NOMO-1 treated with dmso at 0.1 percent for 144 hours (cell line): ENCODE results near the gene NEURL2.
"Not testable (repeated sequence)": the region's sequence is repeated elsewhere in the genome, so short reads cannot be mapped to it uniquely, and the experiment has no call there.

Experiments
- DNase-seq: peaks from one replicate; lab custom pipeline; 2025; ENCODE audit not compliant: unreplicated experiment; lab: John Stamatoyannopoulos, UW

The NEURL2 gene

DNA sequence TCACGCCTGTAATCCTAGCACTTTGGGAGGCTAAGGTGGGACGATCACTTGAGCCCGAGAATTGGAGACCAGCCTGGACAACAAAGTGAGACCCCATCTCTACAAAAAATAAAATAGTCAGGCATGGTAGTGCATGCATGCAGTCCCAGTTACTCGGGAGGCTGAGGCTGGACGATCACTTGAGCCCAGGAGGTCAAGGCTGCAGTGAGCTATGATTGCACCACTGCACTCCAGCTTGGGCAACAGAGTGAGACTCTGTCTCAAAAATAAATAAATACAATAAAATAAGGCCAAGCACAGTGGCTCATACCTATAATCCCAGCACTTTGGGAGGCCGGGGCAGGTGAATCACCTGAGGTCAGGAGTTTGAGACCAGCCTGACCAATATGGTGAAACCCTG, 10.3 kb upstream of the NEURL2 start:
- DNase-seq, result not testable (repeated sequence)

DNA sequence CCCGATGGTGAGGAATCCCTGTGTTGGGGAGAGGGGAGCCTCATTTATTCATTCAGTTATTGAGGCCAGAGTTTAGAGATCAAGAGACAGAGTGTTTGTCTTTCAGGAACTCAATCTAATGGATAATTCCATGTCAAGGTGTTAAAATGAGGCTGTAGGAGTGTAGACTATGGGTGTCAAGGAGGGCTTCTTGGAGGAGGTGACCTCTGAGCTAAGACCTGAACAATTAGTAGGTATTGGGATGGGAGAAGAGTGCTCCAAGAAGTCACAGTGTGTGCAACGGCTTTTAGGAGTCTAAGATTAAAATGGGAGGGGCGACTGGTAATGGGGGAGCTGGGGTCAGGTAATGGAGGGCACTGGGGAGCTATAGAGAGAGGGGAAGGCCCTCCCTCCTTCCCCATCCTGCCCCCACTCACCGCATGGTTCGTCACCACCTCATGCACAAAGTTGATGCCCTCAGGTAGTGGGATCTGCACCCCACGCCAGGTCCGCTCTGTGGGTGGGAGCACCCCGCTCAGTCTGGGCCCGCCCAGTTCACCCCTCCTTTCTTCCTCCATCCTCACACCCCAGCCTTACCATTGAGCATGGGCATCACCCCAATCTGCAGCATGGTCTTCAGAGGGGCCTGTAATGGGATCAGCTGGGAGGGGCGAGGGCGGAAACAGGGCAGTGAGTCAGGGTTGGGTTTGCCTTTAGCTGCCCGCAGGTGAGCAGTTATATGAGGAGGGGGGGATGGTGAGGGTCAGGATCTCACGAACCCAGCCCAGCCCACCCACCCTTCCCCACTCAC, 8.2 kb upstream of the NEURL2 start:
- DNase-seq, result no peak

DNA sequence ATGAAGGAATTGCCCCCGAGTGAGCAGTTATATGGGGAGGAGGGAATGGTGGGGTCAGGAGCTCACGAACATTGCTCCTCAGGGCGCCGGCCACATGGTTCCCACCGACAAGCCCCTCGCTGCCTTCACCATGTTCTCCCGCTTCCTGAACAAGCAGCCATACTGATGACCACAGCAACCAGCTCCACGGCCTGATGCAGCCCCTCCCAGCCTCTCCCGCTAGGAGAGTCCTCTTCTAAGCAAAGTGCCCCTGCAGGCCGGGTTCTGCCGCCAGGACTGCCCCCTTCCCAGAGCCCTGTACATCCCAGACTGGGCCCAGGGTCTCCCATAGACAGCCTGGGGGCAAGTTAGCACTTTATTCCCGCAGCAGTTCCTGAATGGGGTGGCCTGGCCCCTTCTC, 7.3 kb upstream of the NEURL2 start:
- no peak for DNase-seq

DNA sequence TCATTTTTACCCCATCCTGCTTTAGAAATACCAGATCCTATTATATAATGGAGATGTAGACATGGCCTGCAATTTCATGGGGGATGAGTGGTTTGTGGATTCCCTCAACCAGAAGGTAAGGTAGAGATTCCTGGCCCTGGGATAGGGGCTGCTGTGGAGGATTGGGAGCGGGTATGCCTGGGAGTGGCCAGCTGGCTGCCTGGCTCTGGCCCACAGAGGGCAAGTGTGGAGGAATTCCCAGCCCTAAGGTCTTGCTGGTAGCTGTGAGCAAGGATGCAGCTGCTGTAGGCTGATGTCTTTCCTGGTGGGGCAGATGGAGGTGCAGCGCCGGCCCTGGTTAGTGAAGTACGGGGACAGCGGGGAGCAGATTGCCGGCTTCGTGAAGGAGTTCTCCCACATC, 6.7 kb upstream of the NEURL2 start:
- no peak for DNase-seq

DNA sequence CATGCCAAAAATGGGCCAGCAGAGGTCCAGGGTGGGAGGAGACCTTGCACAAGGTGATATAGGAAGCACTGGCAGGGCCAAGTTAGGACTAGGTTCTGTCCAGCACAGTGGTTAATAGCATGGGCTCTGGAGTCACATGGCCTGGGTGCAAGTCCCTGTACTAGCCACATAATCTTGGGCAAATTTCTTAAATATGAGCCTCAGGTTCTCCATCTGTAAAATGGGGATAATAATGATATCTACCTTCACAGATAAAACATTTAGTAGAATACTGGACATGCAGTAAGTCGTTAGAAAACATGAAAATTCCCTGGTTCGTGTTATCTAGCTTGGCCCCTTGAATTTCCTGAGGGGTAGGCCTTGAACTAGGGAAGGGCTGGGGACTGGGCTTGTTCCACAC, 6.3 kb upstream of the NEURL2 start:
- DNase-seq, result no peak

DNA sequence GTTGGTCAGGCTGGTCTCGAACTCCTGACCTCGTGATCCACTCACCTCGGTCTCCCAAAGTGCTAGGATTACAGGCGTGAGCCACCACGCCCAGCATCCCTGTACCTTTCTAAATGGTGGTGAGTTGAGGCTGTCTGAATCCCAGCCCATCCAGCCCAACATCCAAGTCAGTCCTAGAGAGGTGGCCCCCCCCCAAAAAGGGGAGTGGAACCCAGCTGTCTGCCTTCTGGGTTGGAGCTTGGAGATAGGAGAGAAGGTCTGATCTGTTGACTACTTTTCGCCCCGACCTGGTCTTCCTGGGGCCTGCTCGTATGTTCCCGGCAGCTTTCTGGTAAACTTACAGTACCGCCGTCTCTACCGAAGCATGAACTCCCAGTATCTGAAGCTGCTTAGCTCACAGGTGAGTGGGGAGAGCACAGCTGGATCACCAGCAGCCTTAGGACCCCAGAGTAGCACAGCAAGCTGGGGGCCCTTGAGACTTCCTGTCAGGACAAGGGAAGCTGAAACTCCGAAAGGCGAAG, 5.7 kb upstream of the NEURL2 start:
- DNase-seq, result no peak

DNA sequence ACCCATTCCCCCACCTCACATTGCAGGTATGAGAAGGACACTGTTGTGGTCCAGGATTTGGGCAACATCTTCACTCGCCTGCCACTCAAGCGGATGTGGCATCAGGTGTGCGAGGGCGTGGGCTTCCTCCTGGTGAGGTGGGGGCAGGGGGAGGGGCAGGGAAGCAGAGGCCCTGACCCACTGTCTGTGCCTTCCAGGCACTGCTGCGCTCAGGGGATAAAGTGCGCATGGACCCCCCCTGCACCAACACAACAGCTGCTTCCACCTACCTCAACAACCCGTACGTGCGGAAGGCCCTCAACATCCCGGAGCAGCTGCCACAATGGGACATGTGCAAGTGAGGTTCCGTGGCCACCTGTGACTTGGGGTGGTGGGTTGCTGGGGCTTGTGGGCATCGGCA, 3.8 kb upstream of the NEURL2 start:
- DNase-seq, result no peak

DNA sequence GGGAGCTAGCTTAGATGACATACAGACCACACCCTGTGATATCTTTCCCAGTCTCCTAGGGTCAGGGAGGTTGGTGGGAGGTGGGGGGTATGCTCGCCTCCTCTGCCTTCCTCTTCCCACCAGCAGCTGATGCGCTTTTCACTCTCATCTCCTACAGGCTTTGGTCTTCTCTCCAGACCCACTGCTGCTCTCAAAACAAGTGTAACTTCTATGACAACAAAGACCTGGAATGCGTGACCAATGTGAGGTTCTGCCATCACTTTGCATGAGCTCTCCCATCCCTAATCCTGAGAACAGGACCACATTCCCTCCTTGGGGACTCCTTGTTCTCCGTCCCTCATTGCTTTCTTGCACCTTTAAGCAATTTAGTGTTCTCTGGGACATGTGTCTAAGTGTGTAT, 2.8 kb upstream of the NEURL2 start:
- no peak for DNase-seq

DNA sequence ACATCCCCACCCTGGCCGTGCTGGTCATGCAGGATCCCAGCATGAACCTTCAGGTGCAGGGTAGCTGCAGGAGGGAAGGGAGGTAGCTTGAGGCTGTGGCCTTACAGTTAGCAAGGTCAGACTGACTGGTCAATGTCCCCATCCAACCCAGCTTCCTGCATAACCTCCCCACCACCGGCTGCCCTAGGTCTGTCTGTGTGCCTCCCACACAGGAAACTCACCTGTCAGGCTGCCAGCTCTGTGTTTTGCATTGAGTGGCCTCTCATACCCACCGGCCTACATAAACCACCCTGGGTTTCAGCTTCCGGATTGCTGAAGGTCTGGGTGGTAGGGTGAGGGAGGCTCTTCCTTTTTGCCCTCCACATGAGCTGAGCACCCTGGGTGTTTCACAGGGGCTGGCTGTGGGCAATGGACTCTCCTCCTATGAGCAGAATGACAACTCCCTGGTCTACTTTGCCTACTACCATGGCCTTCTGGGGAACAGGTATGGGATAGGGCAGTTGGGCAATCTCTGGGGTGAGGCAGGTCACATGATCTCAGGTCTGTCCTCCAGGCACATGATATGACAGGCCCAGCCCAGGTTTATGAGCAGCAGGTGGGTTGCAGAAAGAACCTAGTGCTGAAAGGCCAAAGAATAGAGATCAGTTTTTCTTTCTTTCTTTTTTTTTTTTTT, 2.0 kb upstream of the NEURL2 start:
- DNase-seq, result no peak

DNA sequence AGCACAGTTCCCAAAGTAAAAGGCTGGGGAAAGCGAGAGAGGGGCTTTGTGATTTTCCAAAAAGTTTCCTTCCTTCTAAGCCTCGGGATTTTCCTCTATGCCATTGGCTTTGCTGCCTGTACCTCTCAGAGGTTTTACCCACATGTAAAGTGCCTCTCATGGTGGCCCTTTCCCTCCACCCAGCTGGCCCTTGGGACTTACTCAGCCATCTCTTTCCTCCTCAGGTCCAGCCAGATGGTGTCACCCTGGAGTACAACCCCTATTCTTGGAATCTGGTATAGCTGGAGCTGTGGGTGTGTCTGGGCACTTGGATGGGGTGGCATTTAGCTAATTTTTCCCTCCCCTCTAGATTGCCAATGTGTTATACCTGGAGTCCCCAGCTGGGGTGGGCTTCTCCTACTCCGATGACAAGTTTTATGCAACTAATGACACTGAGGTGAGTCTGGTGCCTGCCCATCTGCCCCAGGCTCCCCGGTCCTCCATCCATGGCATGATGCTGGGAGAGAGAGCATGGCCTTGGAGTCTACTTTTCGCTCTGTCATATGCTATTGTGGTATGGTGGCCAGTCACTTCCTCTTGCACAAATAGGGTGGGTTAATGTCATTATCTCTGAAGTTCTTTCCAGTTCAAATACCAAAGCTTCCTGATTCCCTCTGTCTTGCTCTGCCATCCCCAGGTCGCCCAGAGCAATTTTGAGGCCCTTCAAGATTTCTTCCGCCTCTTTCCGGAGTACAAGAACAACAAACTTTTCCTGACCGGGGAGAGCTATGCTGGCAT, 1.2 kb upstream of the NEURL2 start:
- DNase-seq, result peak; percentile 15

DNA sequence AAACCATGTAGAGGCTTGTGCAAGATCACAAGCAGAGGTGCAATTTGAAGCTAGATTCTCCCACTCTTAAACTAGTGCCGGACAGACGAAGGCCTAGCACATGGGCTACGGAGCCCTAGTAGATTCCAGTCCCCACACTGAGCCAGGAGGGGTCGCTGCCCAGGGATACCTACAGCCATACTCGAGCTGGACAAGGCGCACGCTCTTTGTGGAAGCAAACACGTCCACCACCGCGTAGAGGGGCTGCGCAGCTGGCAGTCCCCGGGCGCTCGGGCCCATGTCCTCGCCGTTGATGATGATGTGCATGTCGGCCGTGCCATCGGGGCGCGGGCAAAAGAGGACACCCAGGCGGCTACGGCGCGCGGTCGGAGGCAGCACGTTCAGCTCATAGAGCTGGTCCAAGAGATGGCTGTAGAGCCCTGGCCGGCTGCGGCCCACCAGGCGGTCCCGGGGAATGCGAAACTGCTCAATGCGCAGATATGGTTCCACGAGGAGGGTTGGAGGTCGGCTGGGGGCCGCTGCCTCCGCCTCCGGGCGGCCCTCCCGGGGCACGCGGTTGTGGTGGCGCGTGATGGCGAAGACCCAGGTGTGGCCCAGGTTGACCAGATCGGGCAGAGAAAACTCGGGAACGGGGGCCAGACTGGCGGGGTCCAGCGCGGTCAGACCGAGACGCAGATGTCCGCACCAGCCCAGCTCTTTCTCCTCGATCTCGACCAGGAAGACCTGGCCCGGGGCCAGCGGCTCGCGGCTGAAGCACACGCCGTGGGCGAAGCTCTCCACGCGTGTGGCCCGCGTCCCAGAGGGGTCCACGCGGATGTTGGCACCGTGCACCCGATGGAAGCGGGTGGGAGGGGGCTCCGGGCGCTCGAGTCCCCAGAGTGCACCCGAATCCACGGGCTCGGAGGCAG, 677 bp downstream of the NEURL2 start:
- peak; percentile 21 for DNase-seq

DNA sequence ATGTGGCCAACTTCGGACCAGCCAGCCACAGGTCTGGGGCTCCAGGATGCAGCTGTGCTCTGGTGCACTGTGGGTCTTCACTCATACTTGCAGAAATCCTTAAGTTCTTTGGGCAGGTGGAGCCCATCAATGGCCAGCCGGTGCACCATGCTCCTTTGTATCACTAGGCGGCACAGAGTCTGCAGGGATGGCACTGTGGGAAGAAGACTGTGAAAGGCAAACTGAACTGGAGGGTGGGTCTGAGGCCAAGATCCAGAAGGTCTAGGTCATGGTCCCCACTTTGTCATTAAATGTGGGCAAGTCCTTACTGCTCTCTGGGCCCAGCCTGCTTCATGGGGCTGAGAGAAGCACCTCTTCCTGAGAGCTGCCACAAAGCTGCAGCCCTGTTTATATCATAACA, 2.3 kb downstream of the NEURL2 start:
- no peak for DNase-seq

DNA sequence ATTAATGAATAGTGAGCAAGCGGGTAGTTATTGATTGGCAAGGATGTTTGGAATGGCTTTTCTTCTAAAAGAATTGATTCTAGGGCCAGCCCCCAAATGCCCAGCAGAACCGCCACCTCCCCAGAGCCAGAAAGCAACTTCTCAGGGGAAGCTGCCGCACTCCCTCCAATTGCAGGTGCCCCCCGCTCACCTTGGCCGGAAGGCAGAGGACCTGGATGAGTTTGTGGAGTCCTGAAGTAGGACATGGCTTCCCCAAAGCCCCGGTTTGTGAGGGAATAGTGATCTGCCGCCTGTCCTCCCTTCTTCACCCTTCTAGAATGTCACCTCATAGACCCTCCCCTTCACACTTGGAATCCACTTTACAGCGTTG, 3.7 kb downstream of the NEURL2 start, which contains the start of gene SPATA25:
TSS of gene SPATA25 (minus strand) at position 277 of the 370 bp plus-strand sequence. CDS start at position 245, 32 bp downstream.
- no peak for DNase-seq

DNA sequence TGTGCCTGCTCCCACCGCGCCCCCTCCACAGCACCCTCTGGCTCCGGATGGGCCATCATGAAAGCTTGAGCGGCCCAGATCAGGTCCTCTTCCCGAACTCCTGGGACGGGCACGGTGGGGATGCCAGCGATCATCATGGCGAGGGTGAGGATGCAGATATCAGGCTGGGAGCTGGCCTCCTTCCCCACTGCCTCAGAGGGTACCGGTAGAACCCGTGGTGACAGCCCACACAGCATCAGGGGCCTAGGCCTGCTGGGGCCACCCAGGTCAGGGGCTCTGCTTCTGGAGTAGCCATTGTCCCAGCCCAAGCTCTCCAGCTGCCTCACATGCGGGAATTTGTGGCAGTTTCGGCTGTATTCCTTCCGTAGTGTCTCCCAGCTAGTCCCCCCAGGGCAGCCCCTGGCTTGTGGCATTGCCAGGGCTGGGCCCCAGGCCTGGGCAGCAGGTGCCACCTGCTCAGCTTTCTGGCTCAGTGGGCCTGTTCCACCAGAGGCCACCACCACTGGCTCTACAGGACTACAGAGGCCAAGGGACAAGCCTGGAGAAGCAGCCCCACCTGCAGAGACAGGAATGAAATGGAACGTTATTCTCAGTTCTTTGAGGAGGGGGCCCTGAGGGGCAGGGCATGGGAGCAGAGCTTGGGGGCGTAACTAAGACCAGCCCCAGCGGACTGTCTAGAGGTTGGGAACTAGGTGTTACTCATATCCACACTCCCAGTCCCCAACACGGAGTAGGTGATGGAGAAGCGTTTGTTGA, 4.2 kb downstream of the NEURL2 start:
- DNase-seq, result no peak

DNA sequence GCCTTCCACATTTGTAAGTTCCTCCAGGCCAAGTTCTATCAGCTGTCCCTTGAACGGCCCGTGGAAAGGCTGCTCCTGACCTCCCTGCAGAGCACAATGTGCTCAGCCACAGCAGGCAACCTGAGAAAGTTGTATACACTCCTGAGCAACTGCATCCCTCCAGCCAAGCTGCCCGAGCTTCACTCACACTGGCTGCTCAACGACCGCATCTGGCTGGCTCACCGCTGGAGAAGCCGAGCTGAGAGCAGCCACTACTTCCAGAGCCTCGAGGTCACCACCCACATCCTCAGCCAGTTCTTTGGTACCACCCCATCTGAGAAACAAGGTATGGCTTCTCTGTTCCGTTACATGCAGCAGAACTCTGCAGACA, 7.9 kb downstream of the NEURL2 start:
- DNase-seq, result no peak

DNA sequence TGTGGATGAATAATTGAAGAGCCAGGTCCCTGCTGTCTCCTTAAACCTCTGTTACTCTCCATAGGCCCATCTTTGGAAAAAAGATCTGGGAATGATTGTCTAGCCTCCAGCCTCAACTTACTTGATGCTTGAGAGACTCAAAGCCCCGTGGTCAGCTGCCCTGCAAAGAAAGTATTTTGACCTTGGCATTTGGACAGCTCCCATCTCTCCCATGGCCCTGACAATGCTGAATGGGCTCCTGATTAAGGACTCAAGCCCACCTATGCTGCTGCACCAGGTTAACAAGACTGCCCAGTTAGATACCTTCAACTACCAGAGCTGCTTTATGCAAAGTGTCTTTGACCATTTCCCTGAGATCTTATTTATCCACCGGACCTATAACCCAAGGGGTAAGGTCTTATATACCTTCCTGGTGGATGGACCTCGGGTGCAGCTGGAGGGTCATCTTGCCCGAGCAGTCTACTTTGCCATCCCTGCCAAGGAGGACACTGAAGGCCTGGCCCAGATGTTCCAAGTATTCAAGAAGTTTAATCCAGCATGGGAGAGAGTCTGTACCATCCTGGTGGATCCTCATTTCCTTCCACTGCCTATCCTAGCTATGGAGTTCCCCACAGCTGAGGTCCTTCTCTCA, 8.4 kb downstream of the NEURL2 start:
- no peak for DNase-seq

DNA sequence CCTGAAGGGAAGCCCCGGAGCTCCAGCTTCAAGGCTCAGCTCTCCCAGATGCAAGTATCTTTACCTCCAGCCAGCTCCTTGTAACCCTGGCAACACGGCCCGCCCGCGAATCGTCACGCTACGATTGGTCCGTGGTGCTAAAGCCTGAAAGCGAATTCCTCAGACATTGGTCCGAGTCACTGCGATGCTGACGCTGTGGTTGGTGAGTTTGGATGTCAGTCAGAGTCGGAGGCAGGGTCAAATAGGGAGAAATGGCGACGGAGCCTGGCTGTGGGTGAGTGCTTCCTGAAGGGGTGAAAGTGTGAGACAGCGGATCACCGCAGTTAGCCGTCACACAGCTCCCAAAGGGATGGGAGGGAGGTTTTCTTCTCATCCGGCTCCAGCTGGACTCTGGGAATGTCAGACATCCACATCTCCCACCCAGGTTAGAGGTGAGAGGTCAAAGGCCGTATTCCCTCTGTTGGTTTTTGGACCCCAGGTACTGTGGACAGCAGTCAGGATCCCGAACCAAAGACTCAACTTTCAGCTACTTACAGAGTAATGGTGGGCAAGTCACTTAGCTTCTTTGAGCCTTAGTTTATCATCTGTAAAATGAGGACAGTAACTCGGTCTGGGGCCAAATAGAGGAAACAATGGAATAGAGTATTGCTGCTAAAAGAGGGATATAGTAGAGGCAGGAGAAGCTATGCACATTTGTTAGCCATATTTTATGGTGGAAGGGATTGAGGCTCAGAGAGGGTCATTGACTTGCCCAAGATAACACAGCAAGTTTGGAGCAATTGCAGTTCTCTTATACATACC, 9.8 kb downstream of the NEURL2 start, which contains the start of gene ZSWIM1:
TSS of gene ZSWIM1 (plus strand) at position 240 of the 801 bp plus-strand sequence. CDS start 1,366 bp downstream, outside the sequence.
- peak; percentile 97 for DNase-seq

DNA sequence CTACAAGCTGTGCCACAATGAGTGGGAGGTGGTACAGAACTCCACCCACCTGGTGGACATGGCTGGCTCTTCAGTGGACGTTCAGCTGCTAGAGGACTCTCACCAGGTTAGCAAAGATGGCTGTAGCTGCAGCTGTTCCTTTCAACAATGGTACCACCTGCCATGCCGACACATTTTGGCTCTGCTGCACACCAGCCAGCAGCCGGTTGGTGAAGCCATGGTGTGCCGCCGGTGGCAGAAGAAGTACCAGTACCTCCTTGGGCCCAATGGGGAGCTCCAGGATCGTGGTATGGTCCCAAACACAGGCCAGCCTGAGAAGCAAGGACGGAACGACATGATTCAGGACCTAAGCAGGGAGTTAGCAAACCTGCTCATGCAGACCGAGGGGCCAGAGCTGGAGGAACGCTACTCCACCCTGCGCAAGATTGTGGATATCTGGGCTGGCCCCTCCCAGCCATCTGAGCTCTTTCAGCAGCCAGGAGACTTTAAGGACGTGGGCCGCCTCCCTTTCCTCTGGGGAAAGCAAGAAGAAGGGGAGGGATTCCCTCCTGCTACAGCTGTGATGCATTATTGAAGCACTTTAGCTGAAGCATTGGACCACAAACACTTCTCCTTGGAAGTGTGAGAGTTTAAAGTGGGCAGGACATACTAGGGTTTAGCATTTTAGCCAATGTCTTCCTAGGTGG, 12.8 kb downstream of the NEURL2 start:
- DNase-seq, result no peak
